ENCODE measurements around the gene IGF2BP2.

- TF ChIP-seq CTCF (IDR thresholded peaks at IDR 0.05) (no peak), POLR2A (IDR thresholded peaks at IDR 0.05) (no peak)
These were observed 116.5 kb downstream of the IGF2BP2 start for GRCh38 chr3:185708392-185708791.
